Measurements from ENCODE around the gene RNF151. TPM values are rescaled to one million over a fixed set of nuclear protein-coding genes. Genes with fewer than 3 reads are reported as not detected.
"Not testable (repeated sequence)": the region's sequence is repeated elsewhere in the genome, so short reads cannot be mapped to it uniquely, and the experiment has no call there.

RNF151 gene
- total and polyA plus RNA-seq, 2 of the 13 experiments (the other 11 are each of a cell fraction or from before 2014, with no cell fraction given) = not detected

- Histone ChIP-seq H3K4me2 (ENCODE audit: low read depth, low read length) (peak overlapping the region; percentile 33; the same call in 1 of the 2 replicates), H3K36me3 (replicated peaks in 1 of 2; ENCODE audit: control insufficient read depth in 1 of 2, insufficient read depth in 2 of 2, low read length in 2 of 2) (no peaks in the 10 kb centered on the region), H3K9me3 (ENCODE audit: low read length) (no peaks in the 10 kb centered on the region), H3K4me3 (replicated peaks in 1 of 3; ENCODE audit: insufficient read depth in 1 of 3, low read depth in 2 of 3, low read length in 3 of 3) (no peak overlapping the region), H2AFZ (ENCODE audit: low read length) (no peak overlapping the region), H4K20me1 (ENCODE audit: insufficient read depth, low read length) (no peaks in the 10 kb centered on the region), H3K9ac (ENCODE audit: insufficient read depth, low read depth, low read length) (no peak overlapping the region), H3K27ac (ENCODE audit: extremely low read length, insufficient read depth, low read length) (no peak overlapping the region), H3K27me3 (ENCODE audit: control insufficient read depth in 1 of 2, insufficient read depth in 2 of 2, low read length in 2 of 2) (peaks cover 3 to 19% of the 10 kb centered on the region in 2 experiments; a peak in 4 of 5 replicates), H3K4me1 (ENCODE audit: insufficient read depth, low read length) (peaks cover 24% of the 10 kb centered on the region), H3K79me2 (ENCODE audit: insufficient read depth, low read length) (no peaks in the 10 kb centered on the region)
- ChIA-PET POLR2A (interaction anchor here (1.6 to 3.2 kb wide), 3 partner anchors 11 to 13 kb away, joined by 7 to 14 read pairs (median 9); partner anchors contain the start of genes MSRB1 and RPS2), CTCF (ENCODE audit: low intra/inter-chr PET ratio, low total read pairs) (no interaction called here)
- 40% methylated on average over 10 of the region's 22 CpGs for WGBS (ENCODE audit: low lambda C conversion rate)
- FAIRE-seq (no peak), ATAC-seq (no peak), DNase-seq (ENCODE audit: low spot score) (no peak)
- intact Hi-C loops (cut with micrococcal nuclease; ENCODE audit: unreplicated experiment) (no loop called here), in situ Hi-C loops (cut with HindIII; ENCODE audit: extremely low pct_ligation_motif_present, low pct_unique_long_range_greater_than_20kb) (no loop called here)
- TF ChIP-seq ZNF256 (CRISPR knock-in tag; conservative IDR thresholded peaks at IDR 0.05) = no peak
- no TSS peak for BruUV-seq (replicated peaks)
Measured at GRCh38 chr16:1953734-1954133, 12.9 kb upstream of the RNF151 start.

- H3K4me3 ChIP-seq (replicated peaks in 1 of 3; ENCODE audit: insufficient read depth in 1 of 3, low read depth in 2 of 3, low read length in 3 of 3); H3K36me3 ChIP-seq (replicated peaks in 1 of 2; ENCODE audit: control insufficient read depth in 1 of 2, insufficient read depth in 2 of 2, low read length in 2 of 2); ATAC-seq; H3K9me3 ChIP-seq (ENCODE audit: low read length); CTCF ChIA-PET (ENCODE audit: low intra/inter-chr PET ratio, low total read pairs); FAIRE-seq; BruUV-seq (replicated peaks); H3K9ac ChIP-seq (ENCODE audit: insufficient read depth, low read depth, low read length); in situ Hi-C loops (cut with HindIII; ENCODE audit: extremely low pct_ligation_motif_present, low pct_unique_long_range_greater_than_20kb); DNase-seq (ENCODE audit: low spot score); H3K27ac ChIP-seq (ENCODE audit: extremely low read length, insufficient read depth, low read length); H2AFZ ChIP-seq (ENCODE audit: low read length); H3K4me2 ChIP-seq (ENCODE audit: low read depth, low read length); TF ChIP-seq SP1 (IDR thresholded peaks at IDR 0.05): not testable (repeated sequence)
- POLR2A ChIA-PET = interaction anchor here (1.1 to 7.4 kb wide), 5 partner anchors 9 to 27 kb away, joined by 3 to 139 read pairs (median 5); partner anchors contain the start of genes MSRB1, RNF151 and TBL3
- TF ChIP-seq POLR2AphosphoS5 (IDR thresholded peaks at IDR 0.05; ENCODE audit: low read depth, low read length) (peak; percentile 66), THAP11 (CRISPR knock-in tag; IDR thresholded peaks at IDR 0.05) (0 out of 2 replicates have a peak, but pooled peaks have one; percentile 28), NFYC (CRISPR knock-in tag; IDR thresholded peaks at IDR 0.05) (peak; percentile 77), SP1 (CRISPR knock-in tag; IDR thresholded peaks at IDR 0.05) (peak; percentile 40; the same call in 1 of the 2 replicates), POLR2G (IDR thresholded peaks at IDR 0.05; ENCODE audit: low read depth, low read length) (peak; percentile 41; the same call in 1 of the 2 replicates), ZBTB33 (CRISPR knock-in tag; IDR thresholded peaks at IDR 0.05) (peak; percentile 88), RBFOX2 (IDR thresholded peaks at IDR 0.05; ENCODE audit: low read depth, low read length) (0 out of 2 replicates have a peak, but pooled peaks have one; percentile 19), POLR2A (IDR thresholded peaks at IDR 0.05; ENCODE audit: insufficient read depth in 1 of 2, low read depth in 2 of 2, low read length in 2 of 2) (peak; percentile 66 to 85), NFYB (CRISPR knock-in tag; IDR thresholded peaks at IDR 0.05) (peak; percentile 79)
- TF ChIP-seq, protein P1, sequence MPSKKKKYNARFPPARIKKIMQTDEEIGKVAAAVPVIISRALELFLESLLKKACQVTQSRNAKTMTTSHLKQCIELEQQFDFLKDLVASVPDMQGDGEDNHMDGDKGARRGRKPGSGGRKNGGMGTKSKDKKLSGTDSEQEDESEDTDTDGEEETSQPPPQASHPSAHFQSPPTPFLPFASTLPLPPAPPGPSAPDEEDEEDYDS (CRISPR knock-in tag; IDR thresholded peaks at IDR 0.05) = peak; percentile 46; the same call in 1 of the 2 replicates
- H4K20me1 ChIP-seq (ENCODE audit: insufficient read depth, low read length) = peaks cover 16% of the 10 kb centered on the region
- whole genome bisulfite sequencing (ENCODE audit: low lambda C conversion rate) = 84% methylated on average over 21 of the region's 22 CpGs
- intact Hi-C loops (cut with micrococcal nuclease; ENCODE audit: unreplicated experiment) = loop anchor here (2.0 kb wide), 1 partner anchor 17 kb away; no protein-coding TSS in a partner anchor
- H3K27me3 ChIP-seq (ENCODE audit: control insufficient read depth in 1 of 2, insufficient read depth in 2 of 2, low read length in 2 of 2) = peaks cover 3 to 18% of the 10 kb centered on the region in 2 experiments; a peak in 4 of 5 replicates
- H3K79me2 ChIP-seq (ENCODE audit: insufficient read depth, low read length) = peaks cover 13% of the 10 kb centered on the region
- peaks cover 47% of the 10 kb centered on the region for H3K4me1 ChIP-seq (ENCODE audit: insufficient read depth, low read length)
Measured at GRCh38 chr16:1957434-1958142, 9.1 kb upstream of the RNF151 start.

Data from HepG2 (cell line).